GM18498 (cell line): ENCODE data around the gene CRYAB.
"Not testable (repeated sequence)": the region's sequence is repeated elsewhere in the genome, so short reads cannot be mapped to it uniquely, and the experiment has no call there.

Experiments used
- ATAC-seq: cut with Tn5 transposase; IDR thresholded peaks from one replicate; pipeline ENCODE4 v1.9.1; 2021; ENCODE audit warnings: mild to moderate bottlenecking, moderate library complexity; ENCODE audit not compliant: unreplicated experiment

CRYAB gene

DNA sequence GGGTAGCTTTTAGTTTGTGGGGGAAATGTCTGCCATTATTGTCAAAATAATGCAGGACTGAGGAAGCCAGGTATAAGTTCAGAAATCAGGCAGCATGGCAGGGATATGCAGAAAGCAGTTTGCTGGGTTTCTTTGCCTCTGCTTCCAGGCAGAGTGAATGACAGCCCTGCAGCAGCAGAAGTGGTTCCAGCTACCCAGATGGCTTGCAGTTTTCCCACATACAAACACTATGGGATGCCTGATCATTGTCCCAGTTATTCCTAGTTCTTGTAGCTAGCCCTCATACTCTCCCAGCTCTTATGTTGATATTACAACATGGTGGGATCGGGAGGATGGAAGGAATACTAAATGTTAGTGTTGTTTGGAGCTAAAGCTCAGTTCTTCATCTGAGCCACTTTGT lies 22.7 kb upstream of the CRYAB start:
- ATAC-seq = no peak

DNA sequence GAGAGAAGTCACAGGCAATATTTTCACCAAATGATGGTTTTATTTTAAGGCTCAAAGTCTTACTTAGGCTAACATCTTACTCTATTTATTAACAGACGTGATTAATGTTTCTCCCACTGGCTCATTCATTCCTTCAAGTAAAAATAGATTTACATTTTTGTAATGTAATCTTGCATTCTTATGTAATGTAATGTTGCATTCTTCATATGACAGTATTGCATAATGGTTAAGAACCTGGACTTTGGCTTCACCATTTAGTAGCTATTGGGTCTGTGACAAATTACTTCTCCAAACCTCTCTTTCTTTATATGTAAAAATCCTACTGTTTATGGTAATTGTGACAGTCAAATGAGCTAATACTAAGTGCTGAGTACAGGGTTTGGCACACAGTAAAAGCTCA lies 22.3 kb upstream of the CRYAB start:
- ATAC-seq = no peak

DNA sequence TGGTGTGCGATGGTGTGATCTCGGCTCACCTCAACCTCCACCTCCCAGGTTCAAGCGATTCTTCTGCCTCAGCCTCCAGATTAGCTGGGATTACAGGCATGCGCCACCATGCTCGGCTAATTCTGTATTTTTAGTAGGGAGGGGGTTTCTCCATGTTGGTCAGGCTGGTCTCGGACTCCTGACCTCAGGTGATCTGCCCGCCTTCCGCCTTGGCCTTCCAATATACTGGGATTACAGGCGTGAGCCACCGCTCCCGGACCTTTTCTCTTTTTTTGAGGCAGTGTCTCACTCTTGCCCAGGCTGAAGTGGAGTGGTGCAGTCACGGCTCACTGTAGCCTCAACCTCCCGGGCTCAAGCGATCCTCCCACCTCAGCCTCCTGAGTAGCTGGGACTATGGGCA lies 21.6 kb upstream of the CRYAB start:
- ATAC-seq = not testable (repeated sequence)

DNA sequence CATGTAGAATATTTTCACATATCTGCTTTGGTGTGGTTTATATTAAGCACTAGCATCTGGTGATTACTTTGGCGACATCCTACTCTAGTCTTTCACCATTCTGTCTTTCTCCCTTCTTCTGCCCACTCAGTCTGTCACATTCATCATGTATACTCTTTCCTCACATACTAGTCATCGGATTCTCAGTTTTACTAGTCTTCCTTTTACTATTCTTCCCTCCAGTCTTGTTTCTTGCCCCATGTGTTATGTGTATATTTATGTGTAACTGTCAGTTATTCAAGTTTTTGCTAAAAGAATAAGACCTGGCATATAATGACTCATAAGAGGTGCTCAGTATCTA lies 21.0 kb upstream of the CRYAB start:
- no peak for ATAC-seq

DNA sequence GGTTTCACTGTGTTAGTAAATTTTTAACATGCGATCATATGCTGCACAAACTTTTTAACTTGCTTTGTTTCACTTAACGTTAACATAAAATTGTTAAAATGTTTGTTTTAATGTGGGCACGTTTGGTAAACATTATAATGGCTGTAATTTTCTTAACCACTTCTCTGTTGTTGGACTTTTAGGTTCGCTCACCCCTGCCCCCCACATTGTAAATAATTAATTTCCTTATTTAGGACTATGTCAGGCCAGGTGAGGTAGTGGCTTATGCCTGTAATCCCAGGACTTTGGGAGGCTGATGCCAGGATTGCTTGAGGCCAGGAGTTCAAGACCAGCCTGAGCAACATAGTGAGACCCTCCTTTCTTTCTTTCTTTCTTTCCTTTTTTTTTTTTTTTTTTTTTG lies 18.9 kb upstream of the CRYAB start:
- ATAC-seq = no peak

DNA sequence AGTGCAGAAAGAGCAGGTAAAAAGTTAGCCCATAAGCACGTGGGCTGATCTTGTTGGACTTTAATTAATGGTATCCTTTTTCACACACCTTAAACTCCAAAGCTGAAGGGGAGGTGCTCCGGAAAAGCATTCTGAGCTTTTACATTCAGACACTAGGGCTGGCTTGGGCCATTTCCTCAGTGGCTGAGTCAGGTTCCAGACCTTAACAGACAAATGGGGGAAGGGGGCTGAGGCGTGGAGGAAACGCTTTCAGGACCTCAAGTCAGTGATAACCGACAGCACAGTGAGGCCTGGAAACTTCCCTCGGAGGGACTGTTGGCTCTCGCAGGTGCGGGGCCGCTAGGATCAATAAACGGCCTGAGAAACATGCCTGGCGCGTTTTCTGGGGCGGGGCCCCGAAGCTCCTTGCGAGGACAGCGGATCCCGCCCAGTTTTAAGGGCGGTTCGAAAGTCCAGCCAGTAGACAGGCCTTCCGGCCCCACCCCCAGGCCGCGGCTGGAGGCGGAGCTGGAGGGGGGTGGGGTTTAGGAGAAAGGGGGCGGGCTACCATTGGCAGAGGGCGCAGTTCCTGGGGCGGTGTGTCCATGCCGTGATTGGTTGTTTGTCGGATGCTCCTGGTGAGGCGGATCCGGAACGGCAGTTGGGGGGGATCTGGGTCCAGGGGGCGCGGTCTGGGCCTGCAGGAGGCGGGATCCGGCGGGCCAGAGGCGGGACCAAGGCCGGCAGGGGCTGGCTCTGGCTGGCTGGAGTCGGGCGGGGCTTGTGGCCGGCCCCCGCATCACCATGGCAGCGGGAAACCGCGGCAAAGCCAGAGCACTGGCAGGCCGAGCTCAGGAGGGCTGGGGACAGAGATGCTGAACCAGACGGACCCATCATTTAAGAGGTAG lies 15.2 kb upstream of the CRYAB start:
- peak; percentile 94 for ATAC-seq

DNA sequence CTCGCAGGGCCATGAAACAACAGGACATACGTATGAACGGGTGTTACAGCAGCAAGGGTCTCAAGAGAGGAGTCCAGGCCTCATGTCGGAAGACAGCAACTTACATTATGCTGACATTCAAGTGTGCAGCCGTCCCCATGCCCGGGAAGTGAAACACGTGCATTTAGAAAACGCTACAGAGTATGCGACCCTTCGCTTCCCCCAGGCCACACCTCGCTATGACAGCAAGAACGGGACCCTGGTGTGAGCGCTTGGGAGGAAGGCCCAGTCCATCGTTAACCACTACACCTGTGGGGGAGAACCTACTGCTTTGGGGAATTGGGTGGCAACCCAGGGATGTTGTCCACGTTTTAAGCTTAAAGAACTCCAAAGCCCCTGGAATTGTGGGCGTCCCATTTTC lies 14.4 kb upstream of the CRYAB start:
- ATAC-seq = no peak

DNA sequence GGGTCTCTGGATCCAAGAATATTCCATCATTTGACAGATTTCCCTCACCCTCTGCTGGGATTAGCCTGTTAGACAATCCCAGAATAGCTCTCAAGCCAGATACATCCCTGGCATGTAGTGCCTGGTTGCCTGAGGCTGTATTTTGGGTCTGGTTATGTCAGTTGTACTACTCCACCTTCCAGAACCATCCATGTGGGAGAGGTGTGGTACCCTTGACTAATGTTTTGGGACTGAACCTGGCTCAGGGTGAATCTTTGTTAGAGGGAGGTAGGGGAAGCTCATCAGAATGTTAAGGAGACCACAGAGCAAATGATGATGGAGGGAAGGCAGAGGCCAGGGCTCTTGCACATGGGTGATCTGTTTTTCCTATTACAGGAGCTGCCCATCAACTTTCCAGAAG lies 12.4 kb upstream of the CRYAB start:
- no peak for ATAC-seq

DNA sequence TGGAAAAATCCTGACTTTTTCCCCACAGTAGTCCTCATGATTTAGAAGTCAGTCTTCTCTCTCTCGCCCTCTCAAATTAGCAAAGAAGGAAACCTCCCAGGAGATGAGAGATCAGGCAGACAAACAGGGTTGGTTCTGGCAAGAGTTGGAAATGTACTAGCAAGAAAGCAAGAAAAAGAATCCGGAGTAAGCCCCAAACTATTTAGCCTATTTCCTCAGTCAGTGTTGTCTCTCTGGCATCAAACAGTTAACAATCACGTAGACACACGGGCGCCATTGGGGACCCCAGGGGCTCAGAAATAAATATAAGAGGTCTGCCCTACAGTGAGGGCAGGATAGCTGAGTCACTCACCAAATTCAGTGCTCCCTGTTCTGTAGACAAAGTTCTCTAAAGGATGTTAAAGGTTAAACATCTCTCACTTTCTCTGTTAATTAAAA lies 11.8 kb upstream of the CRYAB start:
- no peak for ATAC-seq

DNA sequence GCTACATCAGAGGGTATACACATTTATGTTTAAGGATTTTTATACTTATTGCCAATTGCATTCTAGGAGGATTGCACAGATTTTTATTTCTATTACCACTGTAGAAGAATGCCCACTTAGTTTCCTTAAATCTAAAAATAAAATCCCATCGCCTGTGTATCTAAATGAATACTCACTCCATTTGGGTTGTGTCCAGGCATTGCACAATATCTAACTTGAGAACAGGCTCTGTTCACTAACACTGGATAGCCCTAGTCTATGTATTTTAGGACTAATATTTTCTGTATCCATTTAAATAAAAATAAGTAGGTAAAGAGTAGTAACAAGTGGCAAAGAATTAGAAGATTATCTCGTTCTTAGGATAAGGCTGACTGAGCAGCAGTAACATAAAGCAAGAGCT lies 11.2 kb upstream of the CRYAB start:
- ATAC-seq = no peak

DNA sequence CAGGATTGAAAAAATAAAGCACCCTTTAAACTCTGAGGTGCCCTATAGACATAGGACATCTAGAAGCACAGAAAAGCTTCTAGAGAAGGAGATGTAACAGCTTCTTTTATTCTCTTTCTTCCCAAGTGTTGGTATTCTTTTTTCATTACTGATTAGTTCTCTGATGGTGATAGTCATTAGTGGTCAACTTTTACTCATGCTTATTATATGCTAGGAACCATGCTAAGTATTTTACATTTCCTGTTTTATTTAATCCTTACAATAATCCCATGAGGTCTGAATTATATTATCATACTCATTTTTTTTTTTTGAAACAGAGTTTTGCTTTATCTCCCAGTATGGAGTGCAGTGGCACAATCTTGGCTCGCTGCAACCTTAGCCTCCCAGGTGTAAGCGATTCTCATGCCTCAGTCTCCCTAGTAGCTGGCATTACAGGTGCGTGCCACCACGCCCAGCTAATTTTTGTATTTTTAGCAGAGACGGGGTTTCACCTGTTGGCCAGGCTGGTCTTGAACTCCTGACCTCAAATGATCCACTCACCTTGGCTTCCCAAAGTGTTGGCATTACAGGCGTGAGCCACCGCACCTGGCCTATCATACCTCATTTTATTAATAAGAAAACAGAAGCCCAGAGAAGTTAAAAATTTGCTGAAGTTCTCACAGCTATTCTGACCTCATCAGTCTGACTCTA lies 10.1 kb upstream of the CRYAB start:
- no peak for ATAC-seq

DNA sequence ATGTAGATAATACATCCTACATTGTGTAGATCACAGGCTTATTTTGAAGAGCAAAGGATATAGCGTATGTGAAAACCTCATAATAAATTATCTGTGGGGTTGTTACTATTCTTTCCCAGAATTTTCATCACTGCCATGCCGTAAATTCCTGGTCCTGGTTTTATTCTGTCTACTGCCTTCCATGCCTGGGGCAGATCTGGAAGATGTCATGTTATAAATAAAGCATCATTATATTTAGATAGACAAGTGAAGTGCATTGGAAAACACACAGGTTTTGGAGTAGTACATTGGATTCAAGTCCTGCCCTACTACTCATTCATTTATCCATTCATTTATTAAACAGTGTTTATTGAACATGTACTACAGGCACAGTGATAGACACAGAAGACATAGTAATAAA lies 9.3 kb upstream of the CRYAB start:
- ATAC-seq = no peak

DNA sequence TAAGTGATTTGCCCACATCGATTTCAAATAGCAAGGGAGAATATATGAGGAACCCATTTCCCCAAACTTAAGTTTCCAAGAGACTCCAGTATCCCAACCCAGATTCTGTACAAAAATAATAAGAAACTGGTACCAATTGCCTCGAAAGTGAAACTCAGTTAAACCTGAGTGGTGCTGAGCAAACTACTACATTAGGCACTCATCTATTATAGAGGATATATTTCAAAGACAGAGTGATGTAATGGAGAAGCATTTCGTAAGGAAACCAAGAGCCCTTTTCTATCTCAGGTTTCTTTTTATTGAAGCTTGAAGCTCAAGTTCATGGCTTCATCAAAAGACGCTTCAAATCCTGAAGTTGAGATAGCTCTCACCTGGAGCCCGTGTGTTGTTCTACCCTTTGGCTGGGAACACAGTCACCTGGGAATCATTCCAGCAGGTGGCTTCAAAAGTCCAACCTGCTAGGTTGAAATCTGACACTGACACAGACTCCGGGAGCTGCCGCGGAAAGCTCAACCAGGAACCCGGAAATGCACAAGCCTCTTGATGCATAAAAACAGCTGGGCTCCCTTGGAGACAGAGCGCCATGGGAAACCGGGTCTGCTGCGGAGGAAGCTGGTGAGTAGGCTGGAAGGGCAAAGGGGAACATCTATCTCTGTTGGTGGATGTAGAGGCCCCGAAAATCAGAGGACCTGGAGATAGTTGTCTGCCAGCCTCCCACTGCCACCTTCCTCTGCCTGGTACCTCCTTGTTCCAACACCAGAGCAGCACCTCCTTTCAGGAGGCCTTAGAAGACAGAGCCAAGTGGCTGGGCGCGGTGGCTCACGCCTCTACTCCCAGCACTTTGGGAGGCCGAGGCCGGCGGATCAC lies 7.1 kb upstream of the CRYAB start, which contains the start of gene C11orf52:
TSS of gene C11orf52 (plus strand) at position 524 of the 867 bp plus-strand sequence. CDS start at position 584, 60 bp downstream.
- ATAC-seq = no peak

DNA sequence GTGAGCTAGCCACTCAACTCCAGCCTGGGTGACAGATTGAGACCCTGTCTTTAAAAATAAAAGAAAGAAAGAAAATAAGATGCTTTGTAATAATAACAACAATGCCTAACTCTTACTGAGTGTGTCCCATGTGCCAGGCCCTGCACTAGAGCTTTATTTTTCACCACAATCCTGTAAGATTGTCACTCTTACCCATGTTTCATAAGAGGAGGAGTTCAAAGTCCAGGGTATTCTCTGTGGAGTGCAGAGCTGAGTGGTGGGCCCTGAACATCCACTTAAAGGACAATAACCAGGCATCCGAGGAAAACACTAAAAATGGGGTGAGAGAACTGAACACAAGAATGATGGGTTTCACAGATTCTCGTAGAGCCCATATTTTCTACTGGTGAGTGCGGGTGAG lies 6.2 kb upstream of the CRYAB start:
- ATAC-seq = no peak

DNA sequence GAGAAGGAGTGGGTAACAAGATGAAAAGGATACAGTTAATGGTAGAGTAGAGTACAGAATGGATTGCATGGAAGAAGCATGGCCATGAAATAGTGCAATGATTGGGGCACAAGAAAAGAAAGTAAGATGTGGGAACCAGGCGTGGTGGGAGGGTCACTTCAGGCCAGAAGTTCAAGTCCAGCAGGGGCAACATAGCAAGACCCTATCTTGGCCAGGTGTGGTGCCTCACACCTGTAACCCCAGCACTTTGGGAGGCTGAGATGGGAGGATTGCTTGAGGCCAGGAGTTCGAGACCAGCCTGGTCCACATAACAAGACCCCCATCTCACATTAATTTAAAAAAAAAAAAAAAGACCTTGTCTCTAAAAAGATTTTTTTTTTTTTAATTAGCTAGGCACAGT lies 5.7 kb upstream of the CRYAB start:
- no peak for ATAC-seq

DNA sequence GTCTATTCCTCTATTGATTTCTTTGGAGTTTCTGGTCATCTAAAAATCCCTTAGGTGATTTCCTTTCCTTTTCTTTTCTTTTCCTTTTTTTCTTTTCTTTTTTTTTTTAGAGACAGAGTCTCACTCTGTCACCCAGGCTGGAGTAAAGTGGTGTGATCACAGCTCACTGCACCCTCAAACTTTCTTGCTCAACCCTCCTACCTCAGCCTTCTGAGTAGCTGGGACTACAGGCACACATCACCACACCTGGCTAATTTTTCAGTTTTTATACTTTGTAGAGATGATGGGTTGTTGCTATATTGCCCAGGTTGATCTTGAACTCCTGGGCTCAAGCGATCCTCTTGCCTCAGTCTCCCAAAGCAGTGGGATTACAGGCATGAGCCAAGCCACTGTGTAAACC lies 5.2 kb upstream of the CRYAB start:
- no peak for ATAC-seq

DNA sequence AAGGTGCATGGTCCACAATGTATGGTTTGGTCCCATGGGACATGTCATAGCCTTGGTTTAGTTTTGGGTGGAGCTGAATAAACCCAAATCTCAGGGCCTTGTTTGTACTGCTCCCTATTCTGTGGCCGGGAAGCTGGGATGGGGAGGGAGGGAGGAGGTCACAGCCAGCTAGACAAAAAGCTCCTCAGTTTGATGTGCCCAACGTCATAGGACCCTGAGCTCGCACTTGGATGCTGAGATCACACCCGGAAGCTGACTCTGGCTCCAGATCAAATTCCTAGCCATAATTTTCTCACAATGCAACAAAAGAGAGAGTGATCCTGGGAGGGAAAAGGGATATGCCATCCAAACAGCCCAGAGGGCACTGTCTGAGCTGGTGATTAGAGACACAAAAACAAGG lies 2.4 kb upstream of the CRYAB start:
- no peak for ATAC-seq

DNA sequence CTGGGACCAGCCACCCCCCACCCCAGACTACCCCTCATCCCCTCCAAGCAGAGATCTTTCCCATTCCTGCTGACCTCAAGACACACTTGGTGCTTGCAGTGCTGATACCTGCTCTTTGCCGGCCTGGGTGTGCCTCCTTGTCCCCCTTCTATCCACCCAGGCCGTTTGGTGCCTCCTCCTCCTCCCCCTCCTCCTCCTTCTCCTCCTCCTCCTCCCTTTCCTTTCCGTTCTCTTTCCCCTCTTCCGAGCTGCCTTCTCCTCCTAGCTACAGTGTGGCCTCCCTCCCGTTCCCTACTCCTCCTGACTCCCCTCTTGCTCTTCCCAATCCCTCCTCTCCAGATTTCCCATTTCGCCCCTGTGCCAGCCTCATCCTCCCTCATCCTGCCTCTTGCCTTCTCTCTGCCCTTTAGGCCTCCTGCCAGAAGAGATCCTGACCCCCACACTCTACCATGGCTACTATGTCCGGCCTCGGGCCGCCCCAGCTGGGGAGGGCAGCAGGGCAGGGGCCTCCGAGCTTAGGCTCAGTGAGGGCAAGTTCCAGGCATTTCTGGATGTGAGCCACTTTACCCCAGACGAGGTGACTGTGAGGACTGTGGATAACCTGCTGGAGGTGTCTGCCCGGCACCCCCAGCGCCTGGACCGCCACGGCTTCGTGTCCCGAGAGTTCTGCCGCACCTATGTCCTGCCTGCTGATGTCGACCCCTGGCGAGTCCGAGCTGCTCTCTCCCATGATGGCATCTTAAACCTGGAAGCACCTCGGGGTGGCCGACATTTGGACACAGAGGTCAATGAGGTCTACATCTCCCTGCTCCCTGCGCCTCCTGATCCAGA lies 1.7 kb upstream of the CRYAB start:
- ATAC-seq = no peak

DNA sequence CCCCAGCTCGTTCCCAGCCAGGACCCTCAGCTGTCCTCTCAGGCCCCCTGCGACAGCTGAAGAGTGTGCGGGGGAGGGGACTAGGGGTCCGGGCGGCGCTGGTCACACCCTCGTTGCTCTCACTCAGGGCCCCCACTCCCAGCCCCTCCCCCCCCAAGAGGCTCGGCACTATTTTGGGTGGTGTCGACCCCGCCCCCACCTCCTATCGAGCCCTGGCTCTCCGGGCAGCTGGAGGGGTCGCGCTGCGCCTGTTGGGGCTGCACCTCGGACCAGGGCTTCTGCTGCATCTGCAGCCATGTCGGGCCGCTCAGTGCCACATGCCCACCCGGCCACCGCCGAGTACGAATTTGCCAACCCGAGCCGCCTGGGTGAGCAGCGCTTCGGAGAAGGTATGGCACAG lies 965 bp upstream of the CRYAB start, which contains the start of gene HSPB2:
TSS of gene HSPB2 (plus strand) at position 200 of the 400 bp plus-strand sequence. CDS start at position 296, 96 bp downstream.
- ATAC-seq = no peak
